ENCODE data around the gene TMEM151A. TPM values are rescaled to one million over a fixed set of nuclear protein-coding genes. Genes with fewer than 3 reads are reported as not detected.

The TMEM151A gene
- total RNA-seq, 4 donors from 2014 or later = 0.20 to 1.1 (median 0.22) TPM; not detected in 1

DNA sequence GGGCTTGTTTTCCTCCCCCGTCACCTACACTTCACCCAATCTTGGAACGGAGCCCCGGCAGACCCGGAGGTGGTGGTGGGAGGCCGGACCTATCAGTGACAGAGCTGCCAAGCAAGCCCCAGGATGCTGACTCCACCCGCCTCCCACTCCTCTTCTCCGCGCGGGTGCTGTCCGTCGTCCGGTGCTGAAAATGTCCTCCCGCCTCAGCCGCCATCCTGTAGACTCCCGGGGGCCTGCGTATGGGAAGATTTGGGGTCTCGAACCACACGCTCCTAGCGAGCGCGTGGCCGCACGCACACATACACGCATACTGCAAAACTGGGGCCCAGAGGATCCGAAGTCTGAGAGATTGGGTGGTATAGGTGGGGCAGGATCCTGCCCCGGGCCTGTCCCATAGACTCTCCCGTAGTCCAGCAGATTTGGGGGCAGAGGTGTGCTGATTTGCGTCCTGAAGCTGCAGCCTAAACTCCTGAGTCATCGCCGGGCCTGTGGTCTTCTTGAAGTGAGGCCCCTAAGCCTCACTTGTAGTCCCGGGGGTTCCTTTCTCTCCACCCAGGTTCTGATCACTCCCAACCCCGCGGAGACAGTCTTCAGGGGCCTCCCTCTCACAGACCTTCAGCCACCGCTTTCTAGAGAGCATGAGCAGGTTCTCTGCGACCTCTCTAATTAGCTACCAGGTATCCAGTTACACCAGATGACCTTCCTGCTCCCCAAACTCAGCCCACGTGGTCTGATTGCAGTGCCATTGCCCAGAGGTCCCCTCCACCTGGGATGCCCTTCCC lies 2.0 kb upstream of the TMEM151A start:
- Histone ChIP-seq H3K4me1 (peaks cover 22% of the 10 kb centered on the region in 2 donors), H3K9me3 (no peaks in the 10 kb centered on the region), H3K4me3 (replicated peaks in 1 of 3) (peak overlapping the region in 2 of 3 donors; percentile 48 to 93), H3K27me3 (peaks cover 4% of the 10 kb centered on the region), H3K27ac (peak overlapping the region; percentile 74 to 88 (median 74)), H3K36me3 (no peaks in the 10 kb centered on the region)
- peak; percentile 75 to 79 for DNase-seq
- 14 to 29% methylated on average over 11 to 29 of the region's 36 CpGs for WGBS, 2 donors
- intact Hi-C loops (cut with DNase I) = loop anchor here (5.0 kb wide), 1 partner anchor 133 kb away; the partner anchor contains the start of gene NPAS4
- TF ChIP-seq CTCF (IDR thresholded peaks at IDR 0.05) (no peak), POLR2A (IDR thresholded peaks at IDR 0.05) (no peak)

GRCh38 chr11:66290330-66290621 lies 1.4 kb upstream of the TMEM151A start:
- 85 to 91% methylated on average over 2 of the region's 2 CpGs for WGBS, 2 donors
- H3K4me1 ChIP-seq = peaks cover 22% of the 10 kb centered on the region in 2 donors
- no peak for DNase-seq

DNA sequence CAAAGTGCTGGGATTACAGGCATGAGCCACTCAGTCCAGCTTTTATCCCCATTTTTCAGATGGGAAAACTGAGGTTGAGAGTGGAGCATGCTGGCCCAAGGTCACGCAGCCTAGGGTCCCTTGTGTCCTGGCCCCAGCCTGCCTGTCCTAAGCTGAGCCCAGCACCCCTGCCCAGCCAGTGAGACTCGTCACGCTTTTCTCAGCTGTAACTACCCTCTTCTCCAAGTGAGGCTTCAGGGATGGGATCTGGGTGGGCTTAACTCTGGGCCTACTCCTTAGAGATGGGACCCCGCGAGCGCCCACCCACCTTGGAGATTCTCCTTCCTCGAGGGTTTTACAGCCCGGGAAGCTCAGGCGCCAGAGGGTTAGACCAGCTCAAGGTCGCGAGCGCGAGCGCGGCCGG lies 390 bp upstream of the TMEM151A start:
- WGBS, 2 donors = 30 to 37% methylated on average over 6 to 9 of the region's 16 CpGs
- Histone ChIP-seq H3K27me3 (peaks cover 4% of the 10 kb centered on the region), H3K36me3 (no peaks in the 10 kb centered on the region), H3K27ac (no peak overlapping the region), H3K4me1 (peaks cover 22% of the 10 kb centered on the region in 2 donors), H3K4me3 (replicated peaks in 1 of 3) (no peak overlapping the region), H3K9me3 (no peaks in the 10 kb centered on the region)
- TF ChIP-seq CTCF (IDR thresholded peaks at IDR 0.05) = no peak
- no peak for DNase-seq
- intact Hi-C loops (cut with DNase I) = no loop called here

More at GRCh38 chr11:66290330-66290621, 1.4 kb upstream of the TMEM151A start:
- Histone ChIP-seq H3K9me3 (no peaks in the 10 kb centered on the region), H3K4me3 (replicated peaks in 1 of 3) (no peak overlapping the region), H3K27me3 (peaks cover 4% of the 10 kb centered on the region), H3K27ac (no peak overlapping the region), H3K36me3 (no peaks in the 10 kb centered on the region)
- intact Hi-C loops (cut with DNase I) = no loop called here
- TF ChIP-seq CTCF (IDR thresholded peaks at IDR 0.05) = no peak
- no peak for TF ChIP-seq POLR2A (IDR thresholded peaks at IDR 0.05)

DNA sequence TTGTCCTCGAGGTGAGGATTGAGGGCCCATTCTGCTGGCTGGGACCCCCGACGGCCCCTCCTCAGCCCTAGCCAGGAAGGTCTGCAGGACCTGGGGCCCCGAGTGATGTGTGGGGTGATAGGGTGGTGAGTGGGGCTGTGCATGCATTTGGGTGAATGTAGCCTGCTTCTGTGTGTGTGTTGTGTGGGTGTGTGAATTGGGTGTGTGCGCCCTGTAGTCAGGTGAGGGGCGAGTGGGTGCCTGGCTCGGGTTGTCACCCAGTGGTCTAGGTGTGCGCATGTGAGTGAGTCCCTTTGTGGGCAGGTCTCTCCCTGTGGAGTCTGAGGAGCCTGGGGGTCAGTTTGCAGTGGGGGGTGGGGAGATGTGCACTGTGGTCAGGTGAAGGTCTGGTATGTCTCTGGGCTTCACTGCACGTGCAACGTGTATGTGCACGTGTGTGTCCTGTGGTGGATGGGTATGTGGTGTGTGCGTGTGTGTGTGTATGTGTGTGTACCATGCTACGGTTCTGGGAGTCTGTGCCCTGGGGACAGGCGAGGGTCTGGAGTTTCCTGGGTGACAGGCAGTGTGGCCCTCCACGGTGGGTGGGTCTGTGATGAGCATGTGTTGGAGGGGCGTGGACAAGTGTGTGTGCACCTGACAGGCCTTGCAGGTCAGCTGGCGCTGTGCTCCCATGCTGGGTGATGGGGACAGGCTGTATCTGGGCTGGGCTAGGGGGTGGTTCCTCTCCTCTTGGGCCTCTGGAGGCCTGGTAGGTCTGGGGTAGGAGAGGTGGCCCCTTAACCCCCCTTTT lies 1.0 kb downstream of the TMEM151A start:
- TF ChIP-seq POLR2A (IDR thresholded peaks at IDR 0.05) = no peak
- no peak for TF ChIP-seq CTCF (IDR thresholded peaks at IDR 0.05)
- intact Hi-C loops (cut with DNase I) = no loop called here
- 49 to 53% methylated on average over 15 to 17 of the region's 17 CpGs for WGBS, 2 donors
- DNase-seq = no peak
- Histone ChIP-seq H3K27me3 (peaks cover 4% of the 10 kb centered on the region), H3K9me3 (no peaks in the 10 kb centered on the region), H3K36me3 (no peaks in the 10 kb centered on the region), H3K4me3 (replicated peaks in 1 of 3) (no peak overlapping the region), H3K27ac (no peak overlapping the region), H3K4me1 (peaks cover 17 to 20% of the 10 kb centered on the region in 2 donors)

DNA sequence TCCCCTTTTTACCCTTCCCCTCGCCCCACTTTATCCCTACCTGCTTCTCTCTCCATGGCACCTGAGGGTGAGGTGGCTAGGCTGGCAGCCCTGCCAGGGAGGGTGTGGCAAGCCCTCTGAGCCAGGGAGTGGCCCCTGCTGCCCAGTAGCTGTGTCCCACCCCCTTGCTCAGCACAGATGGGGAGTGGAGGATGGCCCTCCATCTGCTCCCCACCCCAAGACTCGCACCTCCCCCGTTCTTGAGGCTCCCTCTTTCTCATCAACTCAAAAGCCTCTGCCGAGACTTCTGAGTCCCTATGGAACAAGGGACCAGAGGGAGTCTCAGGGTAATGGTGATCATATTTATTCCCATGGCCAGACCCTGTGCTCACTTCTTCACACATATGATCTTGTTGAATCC lies 1.7 kb downstream of the TMEM151A start:
- TF ChIP-seq CTCF (IDR thresholded peaks at IDR 0.05) (no peak), POLR2A (IDR thresholded peaks at IDR 0.05) (no peak)
- Histone ChIP-seq H3K27me3 (peaks cover 4% of the 10 kb centered on the region), H3K36me3 (no peaks in the 10 kb centered on the region), H3K4me1 (peaks cover 11 to 13% of the 10 kb centered on the region in 2 donors), H3K9me3 (no peaks in the 10 kb centered on the region), H3K27ac (no peak overlapping the region), H3K4me3 (replicated peaks in 1 of 3) (no peak overlapping the region)
- 69 to 77% methylated on average over 4 of the region's 4 CpGs for WGBS, 2 donors
- intact Hi-C loops (cut with DNase I) = no loop called here
- DNase-seq = no peak
